Measurements from ENCODE around the gene MSRB3. TPM values are rescaled to one million over a fixed set of nuclear protein-coding genes. Genes with fewer than 3 reads are reported as not detected.

The MSRB3 gene
- total and polyA plus RNA-seq, 2 of the 4 experiments (the other 2 are of a cell fraction): 31.7 to 35.7 TPM

GRCh38 chr12:65511134-65511834 is 232.8 kb downstream of the MSRB3 start:
- in situ Hi-C loops (cut with MboI; ENCODE audit: low sequenced_read_pairs): no loop called here

More at GRCh38 chr12:65511134-65511834, 232.8 kb downstream of the MSRB3 start:
- no peak overlapping the region for H3K9ac ChIP-seq (ENCODE audit: low read depth, low read length)
- no peak overlapping the region for H3K4me3 ChIP-seq (ENCODE audit: insufficient read depth, low read depth, low read length)
- no peaks in the 10 kb centered on the region for H3K27me3 ChIP-seq (ENCODE audit: control insufficient read depth, insufficient read depth, low read length)
- intact Hi-C loops (cut with micrococcal nuclease) (no loop called here), dilution Hi-C loops (cut with HindIII; ENCODE audit: low sequenced_read_pairs, unreplicated experiment) (no loop called here)
- DNase-seq (no peak), ATAC-seq (ENCODE audit: low read depth) (no peak)
- no peaks in the 10 kb centered on the region for H3K79me1 ChIP-seq (ENCODE audit: low read depth in 1 of 2, low read length in 2 of 2)
- no peaks in the 10 kb centered on the region for H3K4me1 ChIP-seq (ENCODE audit: control insufficient read depth, insufficient read depth, low read length)
- no peaks in the 10 kb centered on the region for H3K9me3 ChIP-seq (ENCODE audit: control insufficient read depth, insufficient read depth, low read length)
- 0 out of 2 replicates have a peak overlapping the region, but pooled peaks have one; percentile 24 for H3K23ac ChIP-seq (ENCODE audit: low read depth, low read length)
- H4K20me1 ChIP-seq (ENCODE audit: insufficient read depth, low read length): no peaks in the 10 kb centered on the region
- no peak overlapping the region for H3K4me2 ChIP-seq (ENCODE audit: low read depth, low read length)
- H3K56ac ChIP-seq (ENCODE audit: extremely low read depth, insufficient read depth, low read length): no peak overlapping the region
- H2AK9ac ChIP-seq (replicated peaks; ENCODE audit: low read depth, low read length, poor library complexity): no peak overlapping the region
- H4K5ac ChIP-seq (ENCODE audit: low read depth, low read length): no peak overlapping the region
- no peak overlapping the region for H4K91ac ChIP-seq (ENCODE audit: insufficient read depth, low read depth, low read length)
- no peak overlapping the region for H3K27ac ChIP-seq (ENCODE audit: insufficient read depth, low read length)
- no peaks in the 10 kb centered on the region for H3K9me1 ChIP-seq (ENCODE audit: insufficient read depth, low read length)
- no peaks in the 10 kb centered on the region for H3K36me3 ChIP-seq (ENCODE audit: control insufficient read depth, insufficient read depth, low read length)
- H2AFZ ChIP-seq (replicated peaks; ENCODE audit: low read length, poor library complexity): no peak overlapping the region
- H2BK20ac ChIP-seq (ENCODE audit: low read depth, low read length): no peak overlapping the region
- H2BK5ac ChIP-seq (ENCODE audit: low read depth, low read length, poor library complexity, severe bottlenecking): no peak overlapping the region
- no peak overlapping the region for H3K14ac ChIP-seq (replicated peaks; ENCODE audit: low read depth, low read length)
- POLR2A ChIA-PET (ENCODE audit: unreplicated experiment): no interaction called here
- WGBS, 2 experiments (ENCODE audit: extremely low coverage in 2 of 2, insufficient read length in 1 of 2): 70% methylated on average over 2 of the region's 11 CpGs; no CpG with 5 or more reads in 1 of the 2 experiments
- H3K4ac ChIP-seq (ENCODE audit: low read depth, low read length): no peak overlapping the region
- no peak overlapping the region for H2BK15ac ChIP-seq (ENCODE audit: low read depth, low read length)
- BruUV-seq (replicated peaks): no TSS peak
- CTCF ChIA-PET: interaction anchor here (0.6 kb wide), 1 partner anchor 729 kb away, joined by 4 read pairs; no protein-coding TSS in a partner anchor
- H4K8ac ChIP-seq (ENCODE audit: low read depth in 2 of 2, low read length in 2 of 2): no peak overlapping the region
- 0 out of 2 replicates have a peak overlapping the region, but pooled peaks have one; percentile 20 for H2AK5ac ChIP-seq (ENCODE audit: low read depth, low read length)
- H3K18ac ChIP-seq (ENCODE audit: low read depth, low read length): no peak overlapping the region
- H2BK120ac ChIP-seq (ENCODE audit: low read depth, low read length): no peak overlapping the region
- TF ChIP-seq SMC3 (IDR thresholded peaks at IDR 0.05; ENCODE audit: low read depth, low read length) (no peak), CEBPB (IDR thresholded peaks at IDR 0.05; ENCODE audit: low read depth, low read length) (no peak), MXI1 (IDR thresholded peaks at IDR 0.05; ENCODE audit: borderline replicate concordance, low read depth, low read length) (no peak), NFE2L2 (IDR thresholded peaks at IDR 0.05; ENCODE audit: low read depth, low read length) (no peak), RCOR1 (IDR thresholded peaks at IDR 0.05; ENCODE audit: insufficient replicate concordance, low read length) (no peak), RAD21 (IDR thresholded peaks at IDR 0.05; ENCODE audit: low read length) (no peak), MAZ (IDR thresholded peaks at IDR 0.05; ENCODE audit: borderline replicate concordance, low read depth, low read length) (no peak), ELK1 (IDR thresholded peaks at IDR 0.05; ENCODE audit: borderline replicate concordance, low read depth, low read length) (no peak), CHD1 (IDR thresholded peaks at IDR 0.05; ENCODE audit: low read depth, low read length) (no peak)
- TF ChIP-seq, protein P1, sequence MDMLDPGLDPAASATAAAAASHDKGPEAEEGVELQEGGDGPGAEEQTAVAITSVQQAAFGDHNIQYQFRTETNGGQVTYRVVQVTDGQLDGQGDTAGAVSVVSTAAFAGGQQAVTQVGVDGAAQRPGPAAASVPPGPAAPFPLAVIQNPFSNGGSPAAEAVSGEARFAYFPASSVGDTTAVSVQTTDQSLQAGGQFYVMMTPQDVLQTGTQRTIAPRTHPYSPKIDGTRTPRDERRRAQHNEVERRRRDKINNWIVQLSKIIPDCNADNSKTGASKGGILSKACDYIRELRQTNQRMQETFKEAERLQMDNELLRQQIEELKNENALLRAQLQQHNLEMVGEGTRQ (IDR thresholded peaks at IDR 0.05; ENCODE audit: low read depth, low read length): no peak

All from IMR-90 (cell line).